Endothelial cell of umbilical vein (primary cell): ENCODE measurements around the gene PRICKLE4.

Source experiments
- EZH2 ChIP-seq: IDR thresholded peaks from 2 replicates; pipeline ENCODE4 v1.6.1; 2012; ENCODE audit warnings: borderline replicate concordance, low read depth, mild to moderate bottlenecking, moderate library complexity, low read length, inconsistent platforms; ENCODE audit not compliant: severe bottlenecking
- JUN ChIP-seq: IDR thresholded peaks from 2 replicates; pipeline ENCODE4 v1.6.1; 2011; ENCODE audit warnings: borderline replicate concordance, low read depth; ENCODE audit not compliant: insufficient read length, insufficient read depth
- POLR2A ChIP-seq: IDR thresholded peaks from 2 replicates; pipeline ENCODE4 v1.6.1; 2012; ENCODE audit warnings: low read depth, mild to moderate bottlenecking, control low read depth, low read length
- POLR2AphosphoS5 ChIP-seq: IDR thresholded peaks from 2 replicates; pipeline ENCODE4 v1.6.1; 2012; ENCODE audit warnings: low read depth, mild to moderate bottlenecking, control low read depth, low read length, moderate library complexity; ENCODE audit not compliant: insufficient read depth
- TF ChIP-seq, protein P1 (sequence below), 2 donors: IDR thresholded peaks; 1 replicate in 1 of 2; 2 replicates in 1 of 2; pipeline ENCODE4 v1.5.1; 2011; ENCODE audit warnings: low read length in 2 of 2, mild to moderate bottlenecking in 2 of 2, moderate library complexity in 2 of 2, control low read depth in 1 of 2, inconsistent platforms in 1 of 2, low read depth in 1 of 2; ENCODE audit not compliant: insufficient read depth in 1 of 2; ENCODE audit errors: extremely low read depth in 1 of 2

DNA sequence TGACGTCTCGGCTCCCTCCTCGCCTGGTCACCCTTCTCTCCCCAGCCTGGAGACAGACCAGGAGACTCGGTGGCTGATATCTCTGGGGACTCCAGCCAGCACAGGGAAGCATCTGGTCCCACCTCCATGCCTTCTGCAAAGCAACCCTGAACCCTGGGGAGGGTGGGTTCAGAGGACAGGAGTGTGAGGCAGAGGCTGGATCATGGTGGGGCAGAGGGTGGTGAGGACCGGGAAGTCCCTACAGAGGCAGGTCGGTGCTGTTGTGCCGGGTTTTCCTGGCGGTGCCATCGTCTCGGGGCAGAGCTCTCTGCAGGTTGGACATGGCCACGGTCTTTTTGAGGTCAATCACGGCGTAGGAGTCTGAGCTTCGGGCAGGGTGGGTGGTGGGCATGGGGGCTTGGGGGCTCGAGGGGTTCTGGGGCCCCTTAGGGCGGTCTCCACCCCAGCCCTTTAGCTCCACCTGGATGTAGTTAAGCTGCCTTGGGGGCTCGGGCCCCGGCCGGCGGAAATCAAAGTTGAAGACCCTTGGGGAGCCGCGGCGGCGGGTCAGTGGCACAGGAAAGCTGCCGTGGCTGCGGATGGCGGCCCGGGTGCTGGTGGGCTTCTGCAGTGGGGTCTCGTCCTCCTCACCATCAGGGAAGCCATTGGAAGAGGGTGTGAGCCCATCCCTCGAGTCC is 10.1 kb upstream of the PRICKLE4 start:
- no peak for TF ChIP-seq POLR2AphosphoS5
- no peak for TF ChIP-seq JUN
- TF ChIP-seq, protein P1, sequence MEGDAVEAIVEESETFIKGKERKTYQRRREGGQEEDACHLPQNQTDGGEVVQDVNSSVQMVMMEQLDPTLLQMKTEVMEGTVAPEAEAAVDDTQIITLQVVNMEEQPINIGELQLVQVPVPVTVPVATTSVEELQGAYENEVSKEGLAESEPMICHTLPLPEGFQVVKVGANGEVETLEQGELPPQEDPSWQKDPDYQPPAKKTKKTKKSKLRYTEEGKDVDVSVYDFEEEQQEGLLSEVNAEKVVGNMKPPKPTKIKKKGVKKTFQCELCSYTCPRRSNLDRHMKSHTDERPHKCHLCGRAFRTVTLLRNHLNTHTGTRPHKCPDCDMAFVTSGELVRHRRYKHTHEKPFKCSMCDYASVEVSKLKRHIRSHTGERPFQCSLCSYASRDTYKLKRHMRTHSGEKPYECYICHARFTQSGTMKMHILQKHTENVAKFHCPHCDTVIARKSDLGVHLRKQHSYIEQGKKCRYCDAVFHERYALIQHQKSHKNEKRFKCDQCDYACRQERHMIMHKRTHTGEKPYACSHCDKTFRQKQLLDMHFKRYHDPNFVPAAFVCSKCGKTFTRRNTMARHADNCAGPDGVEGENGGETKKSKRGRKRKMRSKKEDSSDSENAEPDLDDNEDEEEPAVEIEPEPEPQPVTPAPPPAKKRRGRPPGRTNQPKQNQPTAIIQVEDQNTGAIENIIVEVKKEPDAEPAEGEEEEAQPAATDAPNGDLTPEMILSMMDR (IDR thresholded peaks at IDR 0.05; ENCODE audit: extremely low read depth in 1 of 2, insufficient read depth in 1 of 2, low read depth in 1 of 2, low read length in 2 of 2), result no peak
- TF ChIP-seq POLR2A, result no peak
- TF ChIP-seq EZH2, result no peak
